Activated CD4-positive, alpha-beta T cell treated with anti-CD3 and anti-CD28 coated beads for 4 hours (primary cell): ENCODE data around the gene RASA2.
A peak's percentile ranks its signal among the peaks of the same experiment; 100 is the strongest.

ENCODE experiments used
- DNase-seq, 2 donors: peaks; one replicate each; pipeline ENCODE4 v3.0.0-alpha.2; 2020

Gene RASA2

DNA sequence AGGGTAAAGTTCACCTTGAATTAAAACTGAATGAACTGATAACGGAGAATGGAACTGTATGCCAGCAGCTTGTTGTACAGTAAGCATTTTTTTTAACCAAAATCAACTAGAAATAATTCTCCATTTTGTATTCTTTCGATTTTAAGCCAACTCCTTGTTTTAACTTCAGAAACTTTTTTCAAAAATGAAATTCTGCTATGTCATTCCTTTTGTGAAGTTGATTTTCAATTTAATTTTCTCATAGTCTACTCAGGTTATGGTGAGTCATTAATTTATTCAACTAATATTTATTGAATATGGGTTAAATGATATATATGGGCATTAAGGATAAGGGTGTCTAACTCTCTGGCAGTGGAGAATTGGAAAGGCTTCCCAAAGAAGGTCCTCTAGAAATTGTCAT lies 53.7 kb downstream of the RASA2 start:
- DNase-seq: no peak

DNA sequence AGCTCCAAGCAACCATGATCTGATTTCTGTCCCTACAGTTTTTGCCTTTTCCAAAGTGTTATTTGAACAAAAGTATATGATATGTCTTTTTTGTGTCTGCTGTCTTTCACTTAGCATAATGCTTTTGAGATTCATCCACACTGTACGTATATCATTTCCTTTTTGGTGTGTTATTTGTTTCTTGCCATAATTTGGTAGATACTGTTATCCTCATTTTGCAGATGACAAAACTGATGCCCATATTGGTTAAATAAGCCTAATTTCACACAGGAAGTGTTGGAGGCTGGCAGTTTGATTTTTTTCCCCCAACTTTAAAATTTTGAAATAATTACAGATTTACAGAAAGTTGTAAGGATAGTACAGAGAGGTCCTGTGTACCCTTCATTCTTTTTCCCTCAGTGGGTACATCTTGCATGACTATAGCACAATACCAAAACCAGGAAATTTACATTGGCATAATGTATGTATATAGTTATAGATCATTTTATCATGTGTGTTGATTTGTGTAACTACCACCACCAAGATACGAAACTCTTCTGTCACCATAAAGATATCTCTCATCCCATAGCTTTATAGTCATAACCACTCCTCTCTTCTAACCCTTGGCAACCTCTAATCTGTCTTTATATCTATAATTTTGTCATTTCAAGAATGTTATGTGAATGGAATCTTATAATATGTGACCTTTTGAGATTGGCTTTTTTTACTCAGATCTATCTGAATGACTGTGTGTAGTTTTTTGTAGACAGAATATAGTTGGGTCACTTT lies 55.6 kb downstream of the RASA2 start:
- DNase-seq: no peak

DNA sequence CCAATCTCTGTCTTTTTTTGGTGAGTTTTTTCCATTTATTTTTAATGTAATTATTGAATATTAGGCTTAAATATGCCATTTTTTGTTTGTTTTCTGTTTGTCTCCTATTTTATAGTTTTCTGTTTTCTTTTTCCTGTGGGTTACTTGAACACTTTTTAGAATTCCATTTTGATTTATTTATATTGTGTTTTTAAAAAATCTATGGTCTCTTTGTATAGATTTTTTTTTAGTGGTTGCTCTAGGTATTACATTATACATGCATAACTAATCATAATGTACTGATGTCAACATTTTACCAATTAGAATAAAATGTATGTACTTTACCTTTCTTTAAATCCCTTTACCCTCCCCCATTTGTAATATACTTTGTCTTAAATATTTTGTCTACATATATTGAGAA lies 56.2 kb downstream of the RASA2 start:
- DNase-seq: no peak

DNA sequence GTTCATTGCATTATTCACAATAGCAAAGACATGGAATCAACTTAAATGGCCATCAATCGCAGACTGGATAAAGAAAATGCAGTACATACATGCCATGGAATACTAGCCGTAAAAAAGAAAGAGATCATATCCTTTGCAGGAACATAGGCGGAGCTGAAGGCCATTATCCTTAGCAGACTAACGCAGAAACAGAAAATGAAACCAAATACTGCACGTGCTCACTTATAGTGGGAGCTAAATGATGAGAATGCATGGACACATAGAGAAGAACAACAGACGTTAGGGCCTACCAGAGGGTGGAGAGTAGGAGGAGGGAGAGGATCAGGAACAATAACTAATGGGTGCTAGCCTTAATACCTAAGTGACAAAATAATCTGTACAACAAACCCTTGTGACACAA lies 57.9 kb downstream of the RASA2 start:
- peak; percentile 12 to 18 for DNase-seq

DNA sequence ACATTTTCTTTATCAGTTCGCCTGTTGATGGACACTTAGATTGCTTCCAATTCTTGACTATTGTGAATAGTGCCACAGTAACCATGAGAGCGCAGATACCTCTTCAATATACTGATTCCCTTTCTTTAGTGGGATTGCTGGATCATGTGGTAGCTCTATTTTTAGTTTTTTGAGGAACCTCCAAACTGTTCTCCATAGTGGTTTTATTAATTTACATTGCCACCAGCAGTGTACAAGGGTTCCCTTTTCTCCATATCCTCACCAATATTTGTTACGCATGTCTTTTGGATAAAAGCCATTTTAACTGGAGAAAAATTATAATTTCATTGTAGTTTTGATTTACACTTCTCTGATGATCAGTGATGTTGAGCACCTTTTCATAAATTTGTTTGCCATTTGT lies 59.3 kb downstream of the RASA2 start:
- no peak for DNase-seq

DNA sequence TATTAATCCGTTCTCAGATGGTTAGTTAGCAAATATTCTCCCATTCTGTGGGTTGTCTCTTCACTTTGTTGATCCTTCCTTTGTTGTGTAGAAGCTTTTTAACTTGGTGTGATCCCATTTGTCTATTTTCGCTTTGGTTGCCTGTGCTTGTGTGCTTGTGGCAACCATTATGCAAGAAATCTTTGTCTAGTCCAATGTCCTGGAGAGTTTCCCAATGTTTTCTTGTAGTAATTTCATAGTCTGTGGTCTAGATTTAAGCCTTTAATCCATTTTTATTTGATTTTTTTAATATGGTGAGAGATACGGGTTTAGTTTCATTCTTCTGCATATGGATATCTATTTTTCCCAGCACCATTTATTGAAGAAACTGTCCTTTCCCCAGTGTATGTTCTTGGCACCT lies 59.8 kb downstream of the RASA2 start:
- no peak for DNase-seq

DNA sequence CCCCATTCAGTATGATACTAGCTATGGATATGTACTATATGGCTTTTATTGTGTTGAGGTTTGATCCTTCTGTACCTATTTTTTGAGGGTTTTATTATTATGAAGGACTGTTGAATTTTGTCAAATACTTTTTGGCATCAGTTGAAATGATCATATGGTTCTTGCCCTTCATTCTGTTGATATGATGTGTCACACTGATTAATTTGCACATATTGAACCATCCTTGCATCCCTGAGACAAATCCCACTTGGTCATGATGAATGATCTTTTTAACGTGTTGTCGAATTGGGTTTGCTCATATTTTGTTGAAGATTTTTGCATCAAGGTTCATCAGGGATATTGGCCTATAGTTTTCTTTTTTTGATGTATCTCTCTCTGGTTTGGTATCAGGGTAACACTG lies 61.0 kb downstream of the RASA2 start:
- no peak for DNase-seq

DNA sequence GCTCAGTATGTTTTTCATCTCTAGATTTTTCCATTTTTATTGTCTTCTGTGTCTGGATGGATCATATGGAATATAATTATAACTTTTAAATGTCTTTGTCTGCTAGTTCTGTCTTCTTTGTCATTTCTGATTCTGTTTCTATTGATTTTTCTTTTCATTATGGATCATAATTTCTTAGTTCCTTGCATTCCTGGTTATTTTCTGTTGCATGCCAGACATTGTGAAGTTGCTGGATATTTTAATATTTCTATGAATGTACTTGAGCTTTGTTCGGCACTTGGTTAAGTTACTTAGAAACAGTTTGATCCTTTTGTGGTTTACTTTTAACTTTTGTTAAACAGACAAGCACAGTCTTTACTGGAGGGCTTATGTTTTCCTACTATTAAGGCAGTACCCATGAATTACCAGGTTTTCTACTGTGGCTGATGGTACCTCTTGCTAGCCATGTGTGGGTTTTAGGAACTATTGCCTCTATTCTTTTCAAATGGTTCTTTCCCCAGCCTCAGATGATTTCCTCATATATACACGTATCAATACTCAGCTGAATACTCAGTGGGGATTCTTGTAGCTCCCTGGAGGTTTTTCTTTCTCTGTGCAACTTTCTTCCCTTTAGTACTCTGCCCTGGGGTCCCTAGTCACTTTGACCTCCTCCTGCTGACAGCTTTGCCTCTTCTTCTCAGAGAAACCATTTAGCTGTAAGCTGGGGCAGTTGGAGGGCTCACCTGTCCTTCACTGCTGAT lies 64.3 kb downstream of the RASA2 start:
- DNase-seq: no peak

DNA sequence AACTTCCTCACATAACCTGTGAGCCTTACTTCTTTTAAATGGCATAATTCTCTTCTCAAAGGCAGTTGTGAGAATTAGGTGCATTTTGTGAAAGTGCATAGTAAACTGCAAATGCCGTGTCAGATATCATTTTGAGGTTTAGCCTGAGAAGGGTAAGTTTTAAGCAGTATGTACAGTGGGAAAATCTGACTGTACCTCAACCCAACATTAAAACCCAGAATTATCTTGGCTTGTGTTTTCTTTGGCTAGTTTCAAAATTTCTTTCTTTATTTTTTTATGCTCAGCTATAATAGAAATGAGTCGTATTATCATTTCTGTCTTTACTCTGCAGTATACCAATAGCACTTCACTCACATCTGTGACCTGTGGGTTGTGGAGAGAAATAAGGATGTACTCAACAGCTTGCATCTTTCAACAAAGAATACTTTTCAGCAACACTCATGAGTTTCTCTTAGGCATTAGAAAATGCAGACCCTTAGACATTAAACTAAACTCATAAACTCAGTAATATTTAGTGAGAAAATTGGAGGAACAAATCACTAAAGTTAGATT lies 65.7 kb downstream of the RASA2 start:
- DNase-seq: no peak

DNA sequence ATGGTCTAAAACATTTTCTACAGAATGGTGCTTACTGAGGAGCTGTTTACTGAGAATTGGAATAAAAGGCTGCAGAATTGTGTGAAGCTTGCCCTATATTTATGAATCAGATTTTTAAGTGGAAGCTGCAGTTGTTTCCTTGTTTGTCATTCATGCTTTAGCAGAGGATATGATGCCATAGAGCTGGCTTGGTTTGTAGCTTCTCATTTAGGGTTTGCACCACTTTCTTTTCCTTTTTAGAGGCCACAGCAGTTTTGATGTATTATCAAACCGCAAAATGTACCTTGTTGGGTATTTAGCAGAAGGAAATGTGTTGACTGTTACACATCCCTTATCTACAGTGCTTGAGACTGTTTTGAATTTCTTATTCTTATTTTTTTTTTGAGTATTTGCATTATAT lies 66.2 kb downstream of the RASA2 start:
- DNase-seq: peak; percentile 11 to 37

DNA sequence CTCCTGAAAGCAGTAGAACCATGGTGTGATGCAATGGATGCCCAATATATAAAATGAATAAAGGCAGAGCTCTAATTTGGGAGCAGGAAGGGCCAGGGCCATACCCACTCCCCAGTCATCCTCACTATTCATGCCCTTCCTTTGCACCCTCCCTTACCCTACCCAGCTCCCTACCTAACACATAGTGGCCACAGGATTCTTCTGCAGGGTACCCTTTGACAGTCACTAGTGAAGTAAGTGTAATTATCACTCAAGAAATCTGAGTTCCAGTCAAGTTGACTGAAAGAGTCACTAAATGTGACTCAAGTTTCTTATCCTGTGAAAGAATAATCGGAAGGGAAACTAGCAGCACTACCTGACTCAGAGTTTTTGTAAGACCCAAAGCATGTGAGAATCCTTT lies 69.2 kb downstream of the RASA2 start:
- no peak for DNase-seq

DNA sequence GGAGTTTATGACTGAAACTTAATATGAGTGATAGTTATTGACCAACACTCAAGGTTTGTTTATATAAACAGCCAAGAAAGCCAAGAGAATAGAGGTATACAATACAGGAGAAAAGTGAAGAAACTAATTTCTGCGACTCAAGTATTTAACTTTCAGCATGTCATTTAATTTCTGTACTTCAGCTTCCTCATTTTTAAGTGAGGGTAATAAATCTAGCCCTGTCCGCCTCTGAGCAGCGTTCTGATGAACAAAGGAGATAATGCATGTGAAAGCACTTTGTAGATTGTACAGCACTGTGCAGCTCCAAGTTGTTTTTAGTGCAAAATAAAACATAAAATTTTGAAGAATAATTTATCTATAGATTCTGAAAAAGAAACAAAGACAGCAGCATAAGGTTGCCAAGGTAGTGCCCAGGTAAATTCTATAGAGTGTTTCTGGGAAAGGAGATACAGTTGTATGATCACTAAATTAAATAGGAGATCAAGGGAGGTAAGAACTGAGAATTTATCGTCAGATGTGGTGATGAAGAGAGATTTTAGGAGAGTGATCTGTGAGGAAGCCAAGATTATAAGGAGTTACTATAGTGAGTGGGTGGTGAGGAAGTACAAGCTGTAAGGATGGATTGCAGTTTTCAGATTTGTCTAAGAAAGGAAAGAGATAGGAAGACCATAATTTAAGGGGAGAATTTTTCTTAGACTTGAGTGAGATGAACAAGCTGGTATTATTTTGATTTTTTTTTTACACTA lies 71.3 kb downstream of the RASA2 start:
- DNase-seq: no peak

DNA sequence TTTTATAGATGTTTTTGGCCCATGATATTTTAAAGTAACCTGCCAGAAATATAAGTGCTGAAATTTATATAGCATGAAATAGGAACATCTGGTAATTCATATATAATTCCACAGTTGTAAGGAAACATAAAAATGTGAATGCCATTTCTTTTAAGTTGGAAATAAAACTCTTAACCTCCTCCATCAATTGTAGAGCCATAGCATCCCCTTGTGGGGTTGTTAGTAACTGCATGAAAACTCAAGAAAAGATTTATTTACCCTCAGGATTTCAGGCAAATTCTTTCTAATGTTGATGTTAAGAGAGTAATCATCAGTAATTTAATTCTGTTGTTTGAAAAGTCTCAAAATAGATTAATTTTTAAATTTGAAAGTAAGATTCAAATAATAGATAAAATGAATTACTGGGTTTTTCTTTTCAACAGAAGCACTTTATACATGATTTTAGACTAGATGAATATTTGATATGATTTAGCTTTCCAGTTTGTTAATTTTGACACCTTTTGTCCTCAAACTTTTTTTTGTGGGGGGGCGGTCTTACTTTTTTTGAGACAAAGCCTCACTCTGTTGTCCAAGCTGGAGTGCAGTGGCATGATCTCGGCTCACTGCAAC lies 74.7 kb downstream of the RASA2 start:
- DNase-seq: peak; percentile 19 to 61

DNA sequence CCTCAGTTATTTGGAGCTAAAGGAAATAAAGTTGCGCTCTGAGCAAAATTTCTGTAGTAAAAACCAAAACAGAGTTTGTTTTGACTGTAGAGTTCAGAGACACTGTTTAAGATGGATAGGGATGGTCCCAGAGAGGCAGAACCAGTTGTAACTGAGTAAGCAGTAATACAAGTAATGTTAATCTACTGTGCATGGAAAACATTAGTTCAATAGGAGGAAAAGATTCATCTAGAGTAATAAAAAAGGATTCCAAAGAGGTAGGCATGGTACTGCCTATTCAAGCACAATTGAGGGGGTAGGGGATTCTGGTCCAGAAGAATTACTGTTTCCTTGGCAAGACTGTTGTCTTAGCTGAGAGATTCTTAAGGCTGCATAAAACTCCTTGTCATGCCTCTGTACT lies 77.4 kb downstream of the RASA2 start:
- no peak for DNase-seq

DNA sequence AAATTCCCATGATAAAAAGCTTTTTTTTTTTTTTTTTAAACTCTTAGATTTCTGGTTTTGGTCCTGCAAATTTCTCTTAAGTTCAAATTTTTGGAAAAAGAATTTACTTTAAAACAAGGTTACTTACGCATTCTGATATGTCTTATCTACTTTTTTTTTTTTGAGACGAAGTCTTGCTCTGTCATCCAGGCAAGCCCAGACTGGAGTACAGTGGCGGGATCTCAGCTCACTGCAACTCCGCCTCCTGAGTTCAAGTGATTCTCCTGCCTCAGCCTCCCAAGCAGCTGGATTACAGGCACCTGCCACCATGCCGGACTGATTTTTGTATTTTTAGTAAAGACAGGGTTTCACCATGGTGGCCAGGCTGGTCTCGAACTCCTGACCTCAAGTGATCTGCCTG lies 83.2 kb downstream of the RASA2 start:
- no peak for DNase-seq

DNA sequence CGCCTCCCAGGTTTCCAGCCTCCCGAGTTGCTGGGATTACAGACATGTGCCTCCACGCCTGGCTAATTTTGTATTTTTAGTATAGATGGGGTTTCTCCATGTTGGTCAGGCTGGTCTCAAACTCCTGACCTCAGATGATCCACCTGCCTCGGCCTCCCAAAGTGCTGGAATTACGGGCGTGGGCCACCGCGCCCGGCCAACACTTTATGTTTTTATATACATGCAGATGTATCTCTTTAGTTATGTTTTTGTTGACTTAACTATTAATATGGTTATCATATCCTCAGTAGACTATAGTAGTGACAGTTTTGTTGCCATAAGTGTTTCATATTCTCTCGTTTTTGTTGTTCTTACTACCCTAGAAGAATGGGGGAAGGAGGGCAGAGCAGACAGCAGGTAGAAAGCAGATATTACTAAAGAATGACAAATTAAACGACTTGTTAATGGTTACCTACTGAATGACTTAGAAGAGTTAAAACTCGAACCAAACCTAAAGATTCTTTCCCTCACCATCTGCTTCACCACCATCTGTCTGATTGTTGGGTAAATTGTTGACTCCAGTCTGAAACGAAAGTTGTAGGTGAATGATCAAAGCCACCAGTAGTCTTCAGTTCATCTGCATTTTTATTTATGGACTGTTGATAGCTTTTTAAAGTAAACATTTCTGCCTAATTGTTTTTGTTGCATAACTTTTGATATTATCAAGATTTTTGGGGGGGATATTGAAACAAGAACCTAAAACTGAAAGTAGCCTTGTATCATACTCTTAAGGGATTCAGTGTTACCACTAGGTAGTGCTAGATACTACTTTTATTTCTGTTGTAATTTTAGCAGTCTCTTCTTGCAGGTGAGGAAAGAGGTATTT lies 89.3 kb downstream of the RASA2 start:
- no peak for DNase-seq

DNA sequence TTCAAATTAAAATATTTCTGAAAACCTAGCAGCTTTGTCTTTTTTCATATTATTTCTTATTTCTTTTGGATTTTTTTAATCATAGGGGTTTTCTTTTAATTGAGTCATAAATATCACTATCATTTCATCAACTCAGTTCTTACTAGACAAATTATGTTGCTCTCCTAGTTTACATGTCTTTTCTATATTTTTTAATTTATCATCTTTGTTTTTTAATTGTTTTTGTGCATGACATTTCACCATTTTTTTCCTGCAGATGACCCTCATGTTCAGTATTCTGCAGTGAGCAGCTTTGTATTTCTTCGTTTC lies 89.9 kb downstream of the RASA2 start:
- no peak for DNase-seq

DNA sequence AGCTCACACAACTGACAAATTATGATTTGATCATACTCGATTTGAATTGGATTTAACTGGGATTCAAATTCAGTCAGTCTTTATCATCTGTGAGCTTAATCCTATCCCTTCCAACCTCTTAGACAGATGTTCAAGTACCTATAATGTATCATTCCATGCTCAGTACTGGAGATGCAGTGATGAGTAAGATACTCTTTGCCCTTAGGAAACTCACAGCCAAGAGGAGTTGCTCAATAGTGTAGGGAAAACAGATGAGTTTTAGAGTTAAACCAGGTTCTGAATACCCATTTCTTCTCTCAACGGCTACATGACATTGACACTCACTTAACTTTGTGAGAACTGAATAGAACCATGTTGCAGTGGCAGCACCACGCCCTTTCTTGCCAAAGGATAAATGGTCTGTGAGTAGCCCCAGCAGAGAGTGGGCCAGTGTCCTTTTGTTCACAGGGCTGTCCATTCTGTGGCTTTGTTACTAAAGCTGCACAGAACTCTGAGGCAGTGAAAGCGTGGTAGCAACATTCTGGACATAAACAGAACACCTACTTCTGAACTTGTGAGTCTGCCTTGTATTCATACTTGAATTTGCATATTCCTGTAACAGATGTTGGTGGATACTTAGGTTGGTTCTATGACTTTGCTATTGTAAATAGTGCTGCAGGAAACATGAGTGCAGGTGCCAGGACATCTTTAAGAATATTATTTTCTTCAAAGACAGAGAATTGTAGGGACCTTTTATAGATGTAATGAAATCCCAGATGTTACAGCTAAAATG lies 91.6 kb downstream of the RASA2 start:
- DNase-seq: no peak

DNA sequence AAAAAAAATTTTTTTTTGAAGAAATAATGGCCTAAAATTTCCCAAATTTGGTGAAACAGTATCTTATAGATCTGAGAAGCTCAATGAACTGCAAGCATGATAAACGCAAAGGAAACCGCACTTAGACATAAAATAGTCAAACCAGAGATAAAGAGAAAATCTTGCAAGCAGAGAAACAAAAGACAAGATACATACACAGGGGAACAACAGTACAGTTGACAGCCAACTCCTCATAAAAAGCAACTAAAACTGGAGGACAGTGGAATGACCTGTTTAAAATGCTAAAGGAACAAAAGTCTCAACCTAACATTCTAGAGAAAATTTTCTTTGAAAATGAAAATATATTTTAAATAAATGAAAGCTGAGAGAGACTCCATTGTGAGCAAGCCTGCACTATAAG lies 107.5 kb downstream of the RASA2 start:
- no peak for DNase-seq

DNA sequence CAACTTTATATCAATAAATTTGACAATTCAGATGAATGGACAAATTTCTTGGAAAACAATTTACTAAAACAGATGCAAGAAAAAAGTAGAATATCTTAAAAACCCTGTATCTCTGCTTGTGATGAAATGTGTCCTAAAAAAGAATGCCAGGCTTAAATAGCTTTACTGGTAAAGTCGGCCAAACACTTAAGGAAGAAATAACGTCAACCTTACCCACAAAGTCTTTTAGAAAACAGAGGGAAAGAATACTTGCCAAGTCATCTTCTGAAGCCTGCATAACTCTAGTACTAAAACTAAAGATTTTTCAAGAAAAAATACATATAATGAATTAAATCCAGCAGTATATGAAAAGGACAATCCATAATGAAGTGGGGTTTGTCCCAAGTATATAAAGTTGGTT lies 111.1 kb downstream of the RASA2 start:
- no peak for DNase-seq

DNA sequence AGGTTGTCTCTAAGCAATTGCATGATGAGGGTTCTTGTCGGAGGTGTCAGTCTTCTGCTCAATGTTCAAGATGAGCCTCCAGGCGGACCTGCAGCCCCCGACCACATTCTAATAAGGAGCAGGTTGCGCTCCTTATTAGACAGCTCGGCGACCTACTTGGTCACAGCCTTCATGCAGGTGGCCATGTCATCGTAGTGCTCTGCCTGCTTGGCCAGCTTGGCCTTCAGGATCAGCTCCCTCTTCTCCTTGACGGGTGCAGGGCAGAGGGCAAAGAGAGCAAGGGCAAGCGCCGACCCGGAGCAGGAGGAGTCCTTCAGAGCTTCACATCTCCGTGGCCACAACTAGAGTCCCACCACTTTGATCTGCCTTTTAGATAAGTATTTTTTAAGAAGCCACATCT lies 113.5 kb downstream of the RASA2 start:
- no peak for DNase-seq

DNA sequence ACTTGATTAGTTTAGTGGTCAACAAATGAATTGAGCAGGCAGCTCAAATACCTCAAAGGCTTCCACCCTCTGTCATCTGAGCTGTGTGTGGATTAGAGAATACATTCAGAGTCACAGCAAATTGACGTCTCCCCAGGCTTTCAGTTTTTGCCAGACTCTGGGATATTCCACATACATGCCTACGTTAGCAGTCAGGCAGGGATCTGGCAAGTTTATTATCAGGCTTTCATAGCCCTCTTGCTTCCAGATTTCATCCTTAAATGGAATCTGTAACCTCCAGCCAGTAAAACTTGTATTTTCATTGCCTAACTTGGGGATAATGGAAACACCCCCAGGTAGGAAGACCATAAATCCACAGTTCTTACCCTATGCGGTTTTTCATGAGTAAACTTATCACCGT lies 115.9 kb downstream of the RASA2 start:
- no peak for DNase-seq
